ENCODE measurements around the gene TMEM116.

DNA sequence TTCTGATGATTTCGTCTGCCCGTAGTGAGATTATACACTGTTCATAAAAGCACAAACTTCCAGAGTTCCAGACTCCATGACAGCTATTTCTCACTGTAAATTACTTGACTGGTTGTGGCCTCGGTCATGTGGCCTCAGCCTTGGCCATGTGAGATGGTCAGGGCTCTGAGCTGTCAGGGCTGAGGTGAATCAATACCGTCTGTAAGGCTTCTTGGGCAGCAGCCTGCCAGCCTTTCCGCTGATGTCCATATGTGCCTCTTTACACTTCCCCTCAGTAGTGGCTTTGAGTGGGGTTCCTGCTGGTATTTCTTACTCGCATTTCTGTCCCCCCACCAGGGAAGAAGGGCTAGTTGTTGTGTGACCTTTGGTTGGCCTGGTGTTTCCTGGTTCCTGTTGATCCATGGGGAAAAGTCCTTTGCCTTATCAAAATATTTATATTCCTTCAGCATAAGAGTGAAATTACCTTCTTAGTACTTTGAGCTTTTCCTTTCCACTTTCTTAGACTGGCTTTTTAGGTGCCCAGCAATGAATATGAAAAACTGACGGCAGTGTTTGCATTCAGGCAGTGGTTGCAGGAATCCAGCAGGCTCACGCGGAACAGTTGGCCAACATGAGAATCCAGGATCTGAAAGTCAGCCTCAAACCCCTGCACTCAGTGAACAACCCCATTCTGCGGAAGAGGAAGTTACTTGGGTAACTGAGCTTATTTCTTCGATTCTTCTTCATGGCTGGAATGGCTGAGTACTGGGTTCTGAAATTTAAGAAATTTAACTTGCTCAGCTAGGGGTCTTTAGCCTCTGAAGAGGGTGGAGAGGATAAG is 124.8 kb downstream of the TMEM116 start:
- TF ChIP-seq, protein P1, sequence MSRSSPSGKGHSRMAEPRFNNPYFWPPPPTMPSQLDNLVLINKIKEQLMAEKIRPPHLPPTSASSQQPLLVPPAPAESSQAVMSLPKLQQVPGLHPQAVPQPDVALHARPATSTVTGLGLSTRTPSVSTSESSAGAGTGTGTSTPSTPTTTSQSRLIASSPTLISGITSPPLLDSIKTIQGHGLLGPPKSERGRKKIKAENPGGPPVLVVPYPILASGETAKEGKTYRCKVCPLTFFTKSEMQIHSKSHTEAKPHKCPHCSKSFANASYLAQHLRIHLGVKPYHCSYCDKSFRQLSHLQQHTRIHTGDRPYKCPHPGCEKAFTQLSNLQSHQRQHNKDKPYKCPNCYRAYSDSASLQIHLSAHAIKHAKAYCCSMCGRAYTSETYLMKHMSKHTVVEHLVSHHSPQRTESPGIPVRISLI (tag by site-specific recombination; IDR thresholded peaks at IDR 0.05), result no peak
- TF ChIP-seq, protein P2, sequence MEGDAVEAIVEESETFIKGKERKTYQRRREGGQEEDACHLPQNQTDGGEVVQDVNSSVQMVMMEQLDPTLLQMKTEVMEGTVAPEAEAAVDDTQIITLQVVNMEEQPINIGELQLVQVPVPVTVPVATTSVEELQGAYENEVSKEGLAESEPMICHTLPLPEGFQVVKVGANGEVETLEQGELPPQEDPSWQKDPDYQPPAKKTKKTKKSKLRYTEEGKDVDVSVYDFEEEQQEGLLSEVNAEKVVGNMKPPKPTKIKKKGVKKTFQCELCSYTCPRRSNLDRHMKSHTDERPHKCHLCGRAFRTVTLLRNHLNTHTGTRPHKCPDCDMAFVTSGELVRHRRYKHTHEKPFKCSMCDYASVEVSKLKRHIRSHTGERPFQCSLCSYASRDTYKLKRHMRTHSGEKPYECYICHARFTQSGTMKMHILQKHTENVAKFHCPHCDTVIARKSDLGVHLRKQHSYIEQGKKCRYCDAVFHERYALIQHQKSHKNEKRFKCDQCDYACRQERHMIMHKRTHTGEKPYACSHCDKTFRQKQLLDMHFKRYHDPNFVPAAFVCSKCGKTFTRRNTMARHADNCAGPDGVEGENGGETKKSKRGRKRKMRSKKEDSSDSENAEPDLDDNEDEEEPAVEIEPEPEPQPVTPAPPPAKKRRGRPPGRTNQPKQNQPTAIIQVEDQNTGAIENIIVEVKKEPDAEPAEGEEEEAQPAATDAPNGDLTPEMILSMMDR (tag by site-specific recombination; IDR thresholded peaks at IDR 0.05), result no peak
- TF ChIP-seq ZNF830 (tag by site-specific recombination; IDR thresholded peaks at IDR 0.05; ENCODE audit: low read depth), result no peak

All from HEK293 (cell line).